ENCODE results near the gene CDK5R2. TPM values are rescaled to one million over a fixed set of nuclear protein-coding genes. Genes with fewer than 3 reads are reported as not detected.

Gene CDK5R2
- total RNA-seq, 6 donors from 2014 or later = not detected

GRCh38 chr2:219001577-219002394, 42.3 kb downstream of the CDK5R2 start:
- ATAC-seq (ENCODE audit: low FRiP score in 2 of 2) (peak; percentile 59 to 88), DNase-seq (peak; percentile 90 to 92)
- Histone ChIP-seq H3K27ac (peak overlapping the region; percentile 74 to 86 (median 76)), H3K9me3 (no peaks in the 10 kb centered on the region), H3K27me3 (peaks cover 2 to 51% (median 19%) of the 10 kb centered on the region in 4 donors), H3K4me1 (peaks cover 16 to 30% (median 22%) of the 10 kb centered on the region in 4 donors), H3K36me3 (no peaks in the 10 kb centered on the region), H3K4me3 (peak overlapping the region in 3 of 4 donors; percentile 36 to 49 (median 44))
- TF ChIP-seq POLR2A (IDR thresholded peaks at IDR 0.05) (peak in 3 of 4 donors; percentile 61 to 90 (median 79)), EP300 (IDR thresholded peaks at IDR 0.05) (no peak), CTCF (IDR thresholded peaks at IDR 0.05) (no peak), POLR2AphosphoS5 (IDR thresholded peaks at IDR 0.05) (peak in 1 of 2 donors; percentile 91)
- WGBS, 2 donors = 1% methylated on average over 14 to 29 of the region's 70 CpGs

- ATAC-seq (ENCODE audit: low FRiP score in 2 of 2) (peak; percentile 58 to 90), DNase-seq (peak; percentile 85 to 93)
- Histone ChIP-seq H3K9me3 (no peaks in the 10 kb centered on the region), H3K27ac (peak overlapping the region; percentile 50 to 86 (median 76)), H3K4me3 (peak overlapping the region; percentile 10 to 49 (median 40)), H3K36me3 (no peaks in the 10 kb centered on the region), H3K4me1 (peaks cover 16 to 30% (median 22%) of the 10 kb centered on the region in 4 donors), H3K27me3 (peaks cover 2 to 48% (median 19%) of the 10 kb centered on the region in 4 donors)
- 1 to 5% methylated on average over 8 to 57 of the region's 72 CpGs for WGBS, 2 donors
- TF ChIP-seq CTCF (IDR thresholded peaks at IDR 0.05) (peak in 5 of 6 experiments; percentile 31 to 73 (median 60)), EP300 (IDR thresholded peaks at IDR 0.05) (no peak), POLR2AphosphoS5 (IDR thresholded peaks at IDR 0.05) (peak in 1 of 2 donors; percentile 12), POLR2A (IDR thresholded peaks at IDR 0.05) (peak in 1 of 4 donors; percentile 2)
Observed at GRCh38 chr2:219002395-219003266, 43.2 kb downstream of the CDK5R2 start.

- DNase-seq (no peak), ATAC-seq (ENCODE audit: low FRiP score in 2 of 2) (no peak)
- H3K4me3 ChIP-seq = peak overlapping the region in 3 of 4 donors; percentile 36 to 49 (median 44)
- H3K27ac ChIP-seq = no peak overlapping the region
- peaks cover 16 to 30% (median 22%) of the 10 kb centered on the region in 4 donors for H3K4me1 ChIP-seq
- 6 to 10% methylated on average over 18 to 20 of the region's 20 CpGs for WGBS, 2 donors
- peaks cover 2 to 48% (median 19%) of the 10 kb centered on the region in 4 donors for H3K27me3 ChIP-seq
- H3K9me3 ChIP-seq = no peaks in the 10 kb centered on the region
- no peak for TF ChIP-seq POLR2A (IDR thresholded peaks at IDR 0.05)
- peak in 1 of 6 experiments; percentile 58 for TF ChIP-seq CTCF (IDR thresholded peaks at IDR 0.05)
- H3K36me3 ChIP-seq = no peaks in the 10 kb centered on the region
Observed at GRCh38 chr2:219003267-219003634, 43.8 kb downstream of the CDK5R2 start.

GRCh38 chr2:219003979-219004378, 44.5 kb downstream of the CDK5R2 start:
- ATAC-seq (ENCODE audit: low FRiP score in 2 of 2) = no peak
- TF ChIP-seq EP300 (IDR thresholded peaks at IDR 0.05) (no peak), CTCF (IDR thresholded peaks at IDR 0.05) (no peak), POLR2AphosphoS5 (IDR thresholded peaks at IDR 0.05) (no peak), POLR2A (IDR thresholded peaks at IDR 0.05) (no peak)
- H3K4me1 ChIP-seq = peaks cover 16 to 30% (median 22%) of the 10 kb centered on the region in 4 donors
- WGBS, 2 donors = 86 to 88% methylated on average over 3 of the region's 3 CpGs
- H3K27ac ChIP-seq = no peak overlapping the region
- peaks cover 2 to 48% (median 19%) of the 10 kb centered on the region in 4 donors for H3K27me3 ChIP-seq
- no peak overlapping the region for H3K4me3 ChIP-seq
- no peaks in the 10 kb centered on the region for H3K9me3 ChIP-seq
- DNase-seq = no peak
- H3K36me3 ChIP-seq = no peaks in the 10 kb centered on the region

All from upper lobe of left lung (tissue), 6 donors.